Endothelial cell of umbilical vein (primary cell): Measurements from ENCODE around the gene RAD51B.

Source experiments
- CTCF ChIP-seq, 2 donors: IDR thresholded peaks; 1 replicate in 1 of 2; 2 replicates in 1 of 2; pipeline ENCODE4 v1.5.1; 2011; ENCODE audit warnings: low read length in 2 of 2, mild to moderate bottlenecking in 2 of 2, moderate library complexity in 2 of 2, control low read depth in 1 of 2, inconsistent platforms in 1 of 2, low read depth in 1 of 2; ENCODE audit not compliant: insufficient read depth in 1 of 2; ENCODE audit errors: extremely low read depth in 1 of 2
- POLR2A ChIP-seq: IDR thresholded peaks from 2 replicates; pipeline ENCODE4 v1.6.1; 2012; ENCODE audit warnings: low read depth, mild to moderate bottlenecking, control low read depth, low read length

GRCh38 chr14:68666899-68667298, 847.3 kb downstream of the RAD51B start:
- TF ChIP-seq CTCF (IDR thresholded peaks at IDR 0.05; ENCODE audit: extremely low read depth in 1 of 2, insufficient read depth in 1 of 2, low read depth in 1 of 2, low read length in 2 of 2) (no peak), POLR2A (no peak)
